ENCODE data around the gene DDRGK1.
A peak's percentile ranks its signal among the peaks of the same experiment; 100 is the strongest.

The DDRGK1 gene

GRCh38 chr20:3209257-3209945 is 4.9 kb upstream of the DDRGK1 start, which contains the start of gene ITPA:
Gene ITPA (plus strand): TSS chr20:3209498. CDS start chr20:3209552, 54 bp downstream.
- TF ChIP-seq POLR2AphosphoS5 (IDR thresholded peaks at IDR 0.05; ENCODE audit: low read depth, low read length) = peak; percentile 87
- TF ChIP-seq, protein P1, sequence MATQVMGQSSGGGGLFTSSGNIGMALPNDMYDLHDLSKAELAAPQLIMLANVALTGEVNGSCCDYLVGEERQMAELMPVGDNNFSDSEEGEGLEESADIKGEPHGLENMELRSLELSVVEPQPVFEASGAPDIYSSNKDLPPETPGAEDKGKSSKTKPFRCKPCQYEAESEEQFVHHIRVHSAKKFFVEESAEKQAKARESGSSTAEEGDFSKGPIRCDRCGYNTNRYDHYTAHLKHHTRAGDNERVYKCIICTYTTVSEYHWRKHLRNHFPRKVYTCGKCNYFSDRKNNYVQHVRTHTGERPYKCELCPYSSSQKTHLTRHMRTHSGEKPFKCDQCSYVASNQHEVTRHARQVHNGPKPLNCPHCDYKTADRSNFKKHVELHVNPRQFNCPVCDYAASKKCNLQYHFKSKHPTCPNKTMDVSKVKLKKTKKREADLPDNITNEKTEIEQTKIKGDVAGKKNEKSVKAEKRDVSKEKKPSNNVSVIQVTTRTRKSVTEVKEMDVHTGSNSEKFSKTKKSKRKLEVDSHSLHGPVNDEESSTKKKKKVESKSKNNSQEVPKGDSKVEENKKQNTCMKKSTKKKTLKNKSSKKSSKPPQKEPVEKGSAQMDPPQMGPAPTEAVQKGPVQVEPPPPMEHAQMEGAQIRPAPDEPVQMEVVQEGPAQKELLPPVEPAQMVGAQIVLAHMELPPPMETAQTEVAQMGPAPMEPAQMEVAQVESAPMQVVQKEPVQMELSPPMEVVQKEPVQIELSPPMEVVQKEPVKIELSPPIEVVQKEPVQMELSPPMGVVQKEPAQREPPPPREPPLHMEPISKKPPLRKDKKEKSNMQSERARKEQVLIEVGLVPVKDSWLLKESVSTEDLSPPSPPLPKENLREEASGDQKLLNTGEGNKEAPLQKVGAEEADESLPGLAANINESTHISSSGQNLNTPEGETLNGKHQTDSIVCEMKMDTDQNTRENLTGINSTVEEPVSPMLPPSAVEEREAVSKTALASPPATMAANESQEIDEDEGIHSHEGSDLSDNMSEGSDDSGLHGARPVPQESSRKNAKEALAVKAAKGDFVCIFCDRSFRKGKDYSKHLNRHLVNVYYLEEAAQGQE (IDR thresholded peaks at IDR 0.05; ENCODE audit: insufficient read depth in 1 of 2, low read depth in 2 of 2, low read length in 2 of 2) = 0 out of 4 replicates have a peak, but pooled peaks of 1 of the 2 experiments have one; percentile 25
- peak; percentile 37; the same call in 1 of the 2 replicates for TF ChIP-seq SIN3A (IDR thresholded peaks at IDR 0.05; ENCODE audit: borderline replicate concordance, insufficient read depth, low read length)
- TF ChIP-seq FOXP2 (optimal IDR thresholded peaks at IDR 0.05; ENCODE audit: borderline replicate concordance, extremely low read depth, extremely low read length, insufficient read depth) = no peak
- TF ChIP-seq TAF1 (IDR thresholded peaks at IDR 0.05; ENCODE audit: borderline replicate concordance, insufficient read depth, low read length) = 0 out of 2 replicates have a peak, but pooled peaks have one; percentile 71

- TF ChIP-seq SIN3A (IDR thresholded peaks at IDR 0.05; ENCODE audit: borderline replicate concordance, insufficient read depth, low read length) (no peak), POLR2AphosphoS5 (IDR thresholded peaks at IDR 0.05; ENCODE audit: low read depth, low read length) (no peak), FOXP2 (optimal IDR thresholded peaks at IDR 0.05; ENCODE audit: borderline replicate concordance, extremely low read depth, extremely low read length, insufficient read depth) (no peak)
These were observed 4.3 kb upstream of the DDRGK1 start for GRCh38 chr20:3208786-3209256.

GRCh38 chr20:3203315-3204123 is 963 bp downstream of the DDRGK1 start:
- TF ChIP-seq, protein P1 (IDR thresholded peaks at IDR 0.05; ENCODE audit: insufficient read depth in 1 of 2, low read depth in 2 of 2, low read length in 2 of 2) = no peak
- no peak for TF ChIP-seq POLR2AphosphoS5 (IDR thresholded peaks at IDR 0.05; ENCODE audit: low read depth, low read length)
- no peak for TF ChIP-seq TAF1 (IDR thresholded peaks at IDR 0.05; ENCODE audit: borderline replicate concordance, insufficient read depth, low read length)

GRCh38 chr20:3202965-3203314 is 1.5 kb downstream of the DDRGK1 start:
- TF ChIP-seq TAF1 (IDR thresholded peaks at IDR 0.05; ENCODE audit: borderline replicate concordance, insufficient read depth, low read length) (no peak), SIN3A (IDR thresholded peaks at IDR 0.05; ENCODE audit: borderline replicate concordance, insufficient read depth, low read length) (no peak), POLR2AphosphoS5 (IDR thresholded peaks at IDR 0.05; ENCODE audit: low read depth, low read length) (no peak), FOXP2 (optimal IDR thresholded peaks at IDR 0.05; ENCODE audit: borderline replicate concordance, extremely low read depth, extremely low read length, insufficient read depth) (no peak)
- TF ChIP-seq, protein P1 (IDR thresholded peaks at IDR 0.05; ENCODE audit: insufficient read depth in 1 of 2, low read depth in 2 of 2, low read length in 2 of 2) = no peak

DNA sequence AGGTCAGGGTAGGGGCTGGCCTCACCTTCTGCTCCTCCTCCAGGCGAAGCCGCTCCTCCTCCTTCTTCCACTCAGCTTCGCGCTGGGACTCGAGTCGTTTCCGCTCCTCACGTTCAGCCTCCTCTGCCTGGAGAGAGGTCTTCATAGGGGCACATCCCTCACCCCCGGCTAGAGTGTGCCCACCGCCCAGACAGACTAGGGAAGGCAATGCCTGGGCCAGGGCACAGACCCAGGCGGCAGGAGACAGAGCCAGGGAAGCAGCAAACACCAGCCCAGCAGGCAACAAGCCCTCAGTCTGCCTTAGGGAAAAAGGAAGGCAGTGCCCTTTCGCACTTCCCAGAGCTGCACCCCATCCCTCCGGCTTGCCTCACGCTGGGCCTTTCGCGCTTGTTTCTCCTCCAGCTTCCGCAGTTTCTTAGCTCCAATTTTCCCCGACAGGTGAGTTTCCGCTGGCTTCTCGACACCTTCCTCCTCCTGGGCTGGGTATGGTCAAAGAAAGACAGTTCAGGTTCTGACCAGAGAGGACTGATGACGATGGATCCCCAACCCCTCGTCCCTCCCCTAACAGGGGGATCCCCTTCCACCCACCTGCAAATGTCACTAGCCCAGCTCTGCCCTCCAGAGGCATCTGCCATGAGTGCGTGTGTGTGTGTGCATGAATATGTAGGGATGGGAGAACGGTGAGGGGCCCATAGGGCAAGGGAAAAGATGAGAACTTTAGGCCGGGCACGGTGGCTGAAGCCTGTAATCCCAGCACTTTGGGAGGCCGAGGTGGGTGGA is 4.3 kb downstream of the DDRGK1 start:
- TF ChIP-seq, protein P1 (IDR thresholded peaks at IDR 0.05; ENCODE audit: insufficient read depth in 1 of 2, low read depth in 2 of 2, low read length in 2 of 2) = no peak
- TF ChIP-seq POLR2AphosphoS5 (IDR thresholded peaks at IDR 0.05; ENCODE audit: low read depth, low read length) (no peak), SIN3A (IDR thresholded peaks at IDR 0.05; ENCODE audit: borderline replicate concordance, insufficient read depth, low read length) (no peak), TAF1 (IDR thresholded peaks at IDR 0.05; ENCODE audit: borderline replicate concordance, insufficient read depth, low read length) (no peak), FOXP2 (optimal IDR thresholded peaks at IDR 0.05; ENCODE audit: borderline replicate concordance, extremely low read depth, extremely low read length, insufficient read depth) (no peak)

Data from PFSK-1 (cell line).